ENCODE measurements around the gene HVCN1.
"Not testable (repeated sequence)": the region's sequence is repeated elsewhere in the genome, so short reads cannot be mapped to it uniquely, and the experiment has no call there.

Gene HVCN1, protein sequence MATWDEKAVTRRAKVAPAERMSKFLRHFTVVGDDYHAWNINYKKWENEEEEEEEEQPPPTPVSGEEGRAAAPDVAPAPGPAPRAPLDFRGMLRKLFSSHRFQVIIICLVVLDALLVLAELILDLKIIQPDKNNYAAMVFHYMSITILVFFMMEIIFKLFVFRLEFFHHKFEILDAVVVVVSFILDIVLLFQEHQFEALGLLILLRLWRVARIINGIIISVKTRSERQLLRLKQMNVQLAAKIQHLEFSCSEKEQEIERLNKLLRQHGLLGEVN

GRCh38 chr12:110688446-110689280, at the start of gene HVCN1:
TSS of gene HVCN1 (minus strand) at chr12:110689115. CDS start at chr12:110683245, 5,870 bp downstream.
- no peak for TF ChIP-seq CTCF (conservative IDR thresholded peaks at IDR 0.05; ENCODE audit: low read length)
- peak within 1 kb of the TSS; percentile 58 for H3K4me3 ChIP-seq (ENCODE audit: low read length)
- no peak for DNase-seq (ENCODE audit: low read depth)

GRCh38 chr12:110737532-110737931, 48.6 kb upstream of the HVCN1 start:
- no peak for DNase-seq (ENCODE audit: low read depth)
- no peak overlapping the region for H3K4me3 ChIP-seq (ENCODE audit: low read length)
- no peak for TF ChIP-seq CTCF (conservative IDR thresholded peaks at IDR 0.05; ENCODE audit: low read length)

- H3K4me3 ChIP-seq (ENCODE audit: low read length), result not testable (repeated sequence)
- DNase-seq (ENCODE audit: low read depth), result peak; percentile 67
These were observed 48.1 kb upstream of the HVCN1 start for GRCh38 chr12:110737016-110737415.

DNA sequence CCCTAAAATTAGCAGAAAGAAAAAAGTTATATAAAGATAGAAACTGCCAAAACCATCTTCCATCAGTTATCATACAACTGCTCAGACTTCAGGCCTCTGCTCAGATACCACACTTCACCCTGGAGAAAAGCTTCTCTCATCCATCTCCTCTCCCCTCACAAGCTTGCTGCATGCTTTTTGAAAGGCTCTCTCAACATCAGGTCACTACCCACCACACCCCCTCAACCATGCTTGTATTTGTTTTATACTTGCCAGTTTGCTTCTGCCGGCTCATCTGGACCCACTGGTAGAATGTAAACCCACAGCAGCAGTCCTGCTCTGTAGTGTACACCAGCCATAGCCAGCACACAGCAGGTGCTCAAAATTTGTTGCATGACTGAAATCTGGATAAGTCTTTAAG, 45.0 kb upstream of the HVCN1 start:
- TF ChIP-seq CTCF (conservative IDR thresholded peaks at IDR 0.05; ENCODE audit: low read length), result no peak
- DNase-seq (ENCODE audit: low read depth), result no peak
- no peak overlapping the region for H3K4me3 ChIP-seq (ENCODE audit: low read length)

- no peak for TF ChIP-seq CTCF (conservative IDR thresholded peaks at IDR 0.05; ENCODE audit: low read length)
- H3K4me3 ChIP-seq (ENCODE audit: low read length), result no peak overlapping the region
- DNase-seq (ENCODE audit: low read depth), result peak; percentile 77
These were observed 44.3 kb upstream of the HVCN1 start for GRCh38 chr12:110733089-110733715.

DNA sequence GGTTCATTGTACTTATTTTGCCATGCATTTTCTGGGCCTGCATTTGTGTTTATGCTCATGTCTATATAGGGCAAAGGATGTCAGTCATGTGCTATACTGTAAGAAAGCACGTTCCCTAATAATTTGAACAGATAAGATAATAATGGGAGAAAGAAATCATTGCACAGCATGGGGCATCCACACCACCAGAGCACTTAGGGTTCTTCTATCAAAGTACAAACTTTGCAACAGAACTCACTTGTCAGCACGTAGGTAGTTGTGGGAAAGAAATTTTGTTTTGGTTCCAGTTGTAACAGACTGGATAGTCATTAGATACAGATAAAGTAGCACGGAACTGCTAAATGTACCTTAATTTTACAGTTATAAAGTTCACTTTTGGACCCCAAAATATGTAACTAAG, 43.7 kb upstream of the HVCN1 start:
- H3K4me3 ChIP-seq (ENCODE audit: low read length), result no peak overlapping the region
- DNase-seq (ENCODE audit: low read depth), result no peak
- no peak for TF ChIP-seq CTCF (conservative IDR thresholded peaks at IDR 0.05; ENCODE audit: low read length)

- TF ChIP-seq CTCF (conservative IDR thresholded peaks at IDR 0.05; ENCODE audit: low read length), result no peak
- no peak for DNase-seq (ENCODE audit: low read depth)
- no peak overlapping the region for H3K4me3 ChIP-seq (ENCODE audit: low read length)
These were observed 42.6 kb upstream of the HVCN1 start for GRCh38 chr12:110731479-110731878.

All from AG10803 (cell line).